ENCODE measurements around the gene RTN4R. TPM values are rescaled to one million over a fixed set of nuclear protein-coding genes. Genes with fewer than 3 reads are reported as not detected.
"Not testable (repeated sequence)": the region's sequence is repeated elsewhere in the genome, so short reads cannot be mapped to it uniquely, and the experiment has no call there.

RTN4R gene
- polyA plus RNA-seq, 4 donors = 5.0 to 9.0 (median 6.1) TPM

GRCh38 chr22:20273758-20274181 is 5.7 kb upstream of the RTN4R start:
- DNase-seq (ENCODE audit: low read depth in 4 of 4, low spot score in 3 of 4) = no peak

GRCh38 chr22:20272700-20273099 is 4.6 kb upstream of the RTN4R start:
- DNase-seq (ENCODE audit: low read depth in 4 of 4, low spot score in 3 of 4) = no peak

- DNase-seq (ENCODE audit: low read depth in 4 of 4, low spot score in 3 of 4) = no peak
Measured at GRCh38 chr22:20272174-20272573, 4.1 kb upstream of the RTN4R start.

- DNase-seq (ENCODE audit: low read depth in 4 of 4, low spot score in 3 of 4) = no peak
Measured at GRCh38 chr22:20271114-20271994, 3.2 kb upstream of the RTN4R start.

GRCh38 chr22:20270190-20271113 is 2.3 kb upstream of the RTN4R start:
- not testable (repeated sequence) for DNase-seq (ENCODE audit: low read depth in 4 of 4, low spot score in 3 of 4)

GRCh38 chr22:20269673-20270072 is 1.6 kb upstream of the RTN4R start:
- not testable (repeated sequence) for DNase-seq (ENCODE audit: low read depth in 4 of 4, low spot score in 3 of 4)

GRCh38 chr22:20269201-20269600 is 1.1 kb upstream of the RTN4R start:
- DNase-seq (ENCODE audit: low read depth in 4 of 4, low spot score in 3 of 4) = not testable (repeated sequence)

GRCh38 chr22:20267441-20268278 is 458 bp downstream of the RTN4R start:
- no peak for DNase-seq (ENCODE audit: low read depth in 4 of 4, low spot score in 3 of 4)

- not testable (repeated sequence) for DNase-seq (ENCODE audit: low read depth in 4 of 4, low spot score in 3 of 4)
Measured at GRCh38 chr22:20266667-20267440, 1.3 kb downstream of the RTN4R start.

- DNase-seq (ENCODE audit: low read depth in 4 of 4, low spot score in 3 of 4) = not testable (repeated sequence)
Measured at GRCh38 chr22:20265772-20266666, 2.1 kb downstream of the RTN4R start.

GRCh38 chr22:20264614-20265452 is 3.3 kb downstream of the RTN4R start:
- DNase-seq (ENCODE audit: low read depth in 4 of 4, low spot score in 3 of 4) = no peak

- DNase-seq (ENCODE audit: low read depth in 4 of 4, low spot score in 3 of 4) = not testable (repeated sequence)
Measured at GRCh38 chr22:20263404-20264281, 4.5 kb downstream of the RTN4R start.

GRCh38 chr22:20262582-20263147 is 5.5 kb downstream of the RTN4R start:
- DNase-seq (ENCODE audit: low read depth in 4 of 4, low spot score in 3 of 4) = no peak

- no peak for DNase-seq (ENCODE audit: low read depth in 4 of 4, low spot score in 3 of 4)
Measured at GRCh38 chr22:20261848-20262581, 6.1 kb downstream of the RTN4R start.

- no peak for DNase-seq (ENCODE audit: low read depth in 4 of 4, low spot score in 3 of 4)
Measured at GRCh38 chr22:20260071-20260765, 7.9 kb downstream of the RTN4R start.
